ENCODE data around the gene NCR1.

The NCR1 gene

DNA sequence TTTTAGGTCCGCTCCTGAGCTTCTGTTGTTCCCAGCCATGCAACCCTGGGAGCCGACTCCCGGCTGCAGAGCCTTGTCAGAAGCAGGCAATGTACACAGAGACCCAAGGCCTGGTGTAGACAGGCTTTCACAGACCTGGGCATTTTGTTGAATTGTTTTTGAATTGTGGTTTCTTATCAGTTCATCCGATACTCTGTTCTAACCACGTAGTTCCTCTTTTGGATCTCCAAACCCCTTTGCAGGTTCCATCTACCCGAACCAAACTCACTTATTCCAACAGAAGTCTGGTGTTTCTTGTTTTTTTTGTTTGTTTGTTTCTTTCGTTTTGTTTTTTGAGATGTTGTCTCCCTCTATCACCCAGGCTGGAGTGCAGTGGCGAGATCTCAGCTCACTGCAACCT is 53.9 kb downstream of the NCR1 start:
- Histone ChIP-seq H3K4me1 (ENCODE audit: control insufficient read depth in 5 of 5, insufficient read depth in 5 of 5, low read length in 5 of 5) (no peaks in the 10 kb centered on the region), H3K9ac (ENCODE audit: low read length in 5 of 5) (no peak overlapping the region), H3K27me3 (ENCODE audit: control insufficient read depth in 5 of 5, insufficient read depth in 4 of 5, low read length in 5 of 5) (no peaks in the 10 kb centered on the region), H3K36me3 (ENCODE audit: control insufficient read depth in 5 of 5, insufficient read depth in 5 of 5, low read length in 5 of 5) (no peaks in the 10 kb centered on the region), H3K27ac (ENCODE audit: low read depth, low read length) (no peak overlapping the region), H3K4me3 (ENCODE audit: low read depth in 1 of 5, low read length in 5 of 5) (no peak overlapping the region), H3K9me3 (ENCODE audit: control insufficient read depth in 5 of 5, low read length in 5 of 5) (peaks cover 0 to 3% (median 0%) of the 10 kb centered on the region in 5 donors)
